SHP77 treated with DMSO at 0.1 percent for 48 hours (cell line): ENCODE measurements around the gene GEMIN8.

ENCODE experiments used
- DNase-seq: peaks from one replicate; lab custom pipeline; 2025; lab: John Stamatoyannopoulos, UW

Gene GEMIN8

GRCh38 chrX:14015941-14016340 is 13.8 kb downstream of the GEMIN8 start:
- DNase-seq = no peak

- no peak for DNase-seq
These were observed 14.4 kb downstream of the GEMIN8 start for GRCh38 chrX:14015294-14015693.

- DNase-seq = no peak
These were observed 15.2 kb downstream of the GEMIN8 start for GRCh38 chrX:14014526-14014925.

DNA sequence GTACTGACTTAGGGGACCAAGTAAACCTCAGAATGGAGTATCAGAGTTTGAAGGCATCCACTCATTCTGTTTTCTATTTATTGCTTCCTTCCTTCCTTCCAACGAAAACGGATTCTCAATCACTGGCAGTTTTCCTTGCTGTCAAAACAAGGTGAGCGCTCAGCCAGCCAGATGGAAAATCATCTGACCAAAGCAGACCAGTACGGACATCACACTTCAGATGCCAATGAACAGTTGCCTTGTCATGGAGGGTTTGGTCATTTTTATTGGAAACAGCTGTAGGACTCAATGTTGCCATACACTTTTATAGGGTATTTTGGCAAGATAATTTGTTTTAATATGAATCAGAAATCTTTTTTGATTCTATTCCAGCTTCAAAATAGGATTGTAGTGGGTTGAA is 16.6 kb downstream of the GEMIN8 start:
- no peak for DNase-seq

DNA sequence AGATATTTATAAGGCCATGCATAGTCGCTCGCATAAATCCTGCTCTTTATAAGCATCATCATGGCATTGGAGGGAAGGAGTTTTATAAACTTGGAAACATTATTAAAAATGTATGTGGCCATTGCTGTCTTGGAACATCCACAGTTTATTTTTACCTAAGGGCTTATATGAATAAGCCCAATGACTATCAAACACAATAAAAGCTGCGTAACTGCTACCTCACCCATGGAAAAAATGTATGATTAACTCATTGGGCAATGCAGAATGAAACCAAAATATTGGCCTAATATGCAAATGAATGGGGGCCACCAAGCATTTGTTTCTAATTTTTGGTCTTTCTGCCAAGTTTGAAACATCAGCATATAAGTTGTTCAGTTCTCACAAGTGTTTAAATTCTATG is 19.1 kb downstream of the GEMIN8 start:
- no peak for DNase-seq

DNA sequence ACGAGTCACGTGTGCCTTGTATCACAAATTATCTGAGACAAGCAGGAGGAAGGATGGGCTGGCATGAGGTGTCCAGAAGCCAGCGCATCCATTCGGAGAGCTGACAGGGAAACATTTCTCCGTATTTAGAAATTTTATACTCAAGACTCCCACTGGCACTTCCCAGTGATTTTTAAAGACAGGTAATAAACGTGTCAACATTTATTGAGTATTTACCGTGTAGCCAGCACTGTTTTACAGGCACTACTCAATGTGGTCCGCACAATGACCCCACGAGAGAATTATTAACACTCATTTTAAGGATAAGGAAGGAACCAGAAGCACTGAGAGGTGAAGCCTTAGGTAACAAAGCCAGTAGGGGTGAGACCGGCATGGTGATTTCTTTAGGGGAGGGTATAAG is 23.2 kb downstream of the GEMIN8 start:
- no peak for DNase-seq

DNA sequence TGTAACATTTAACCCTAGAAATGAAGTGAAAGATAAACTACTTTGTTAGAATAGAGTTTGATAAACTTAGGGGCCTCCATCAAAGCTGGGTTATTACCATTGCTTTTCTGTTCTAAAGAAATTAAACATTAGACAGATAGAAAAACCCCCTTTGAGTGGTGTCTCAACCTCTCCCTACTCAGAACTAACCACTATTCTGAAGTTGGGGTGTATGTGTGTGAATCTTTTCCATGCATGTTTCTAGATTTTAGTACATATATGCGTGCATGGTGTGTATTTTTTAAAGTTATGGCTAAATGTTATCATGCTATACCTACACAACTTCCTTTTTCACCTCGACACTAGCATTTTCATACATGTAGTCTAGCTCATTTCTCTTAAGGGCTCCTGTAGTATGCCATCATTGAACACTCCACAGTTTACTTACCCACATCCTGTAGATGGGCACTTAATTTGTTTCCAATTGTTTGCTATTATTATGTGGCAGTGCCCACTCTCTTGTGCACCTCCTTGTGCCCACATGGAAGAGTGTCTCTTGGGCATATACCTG is 25.7 kb downstream of the GEMIN8 start:
- no peak for DNase-seq

GRCh38 chrX:14003028-14003427 is 26.7 kb downstream of the GEMIN8 start:
- no peak for DNase-seq

GRCh38 chrX:13996650-13997049 is 33.0 kb downstream of the GEMIN8 start:
- DNase-seq = no peak

- no peak for DNase-seq
These were observed 35.1 kb downstream of the GEMIN8 start for GRCh38 chrX:13994536-13995080.

- DNase-seq = no peak
These were observed 35.6 kb downstream of the GEMIN8 start for GRCh38 chrX:13994104-13994503.

GRCh38 chrX:13990126-13990800 is 39.4 kb downstream of the GEMIN8 start:
- no peak for DNase-seq

GRCh38 chrX:13985697-13986435 is 43.8 kb downstream of the GEMIN8 start:
- no peak for DNase-seq

DNA sequence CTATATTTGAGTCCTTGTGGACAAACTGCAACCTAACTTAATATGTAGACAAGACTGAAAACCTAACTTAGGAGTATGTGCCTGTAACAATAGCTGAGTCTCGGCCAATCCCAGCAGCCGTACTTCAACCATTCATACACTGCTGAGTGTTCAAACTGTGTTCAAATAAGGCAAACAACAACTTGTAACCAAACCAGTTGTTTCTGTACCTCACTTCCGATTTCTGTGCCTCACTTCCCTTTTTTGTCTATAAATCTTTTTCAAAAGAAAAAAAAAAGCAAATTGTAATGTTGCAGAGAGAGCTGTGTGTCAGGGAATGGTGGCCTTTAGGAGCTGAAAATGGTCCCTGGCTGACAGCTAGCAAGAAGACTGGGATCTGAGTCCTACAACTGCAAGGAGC is 46.0 kb downstream of the GEMIN8 start:
- no peak for DNase-seq

DNA sequence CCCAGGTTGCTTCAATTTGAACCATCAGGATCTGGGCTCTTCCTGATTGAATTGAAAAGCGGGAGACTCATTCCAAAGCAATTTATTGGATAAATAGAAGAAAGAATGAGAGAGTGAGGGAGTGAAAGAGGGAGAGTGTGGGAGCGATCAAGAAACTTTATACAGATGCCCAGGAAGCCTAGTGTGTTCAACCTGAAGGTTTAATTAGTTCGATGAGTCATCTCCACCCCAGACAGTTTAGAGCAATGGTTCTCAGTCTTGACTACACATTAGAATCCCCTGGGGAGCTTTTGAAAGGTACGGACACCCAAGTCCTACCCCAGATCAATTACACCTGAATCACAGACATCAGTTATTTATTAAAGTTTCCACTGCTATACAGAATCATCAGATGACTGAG is 61.5 kb downstream of the GEMIN8 start:
- DNase-seq = no peak

DNA sequence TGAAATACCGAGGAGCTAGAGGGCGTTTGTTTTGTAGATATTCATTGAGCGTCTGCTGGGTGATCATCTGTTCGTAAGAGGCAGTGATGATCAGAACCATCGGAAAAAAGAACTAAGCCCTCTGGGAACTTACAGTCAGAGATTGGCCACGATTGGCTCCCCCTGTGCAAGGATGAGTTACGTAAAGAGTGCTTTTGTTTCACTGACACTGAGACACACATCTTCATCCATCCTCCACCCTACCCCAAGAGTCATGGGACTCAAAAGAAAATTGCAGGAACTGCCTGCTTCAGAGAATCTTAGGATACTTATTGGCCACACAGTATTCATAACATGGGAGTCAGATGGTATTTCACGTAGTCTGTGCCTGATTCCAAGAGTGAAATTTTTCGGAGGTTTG is 62.1 kb downstream of the GEMIN8 start:
- no peak for DNase-seq

DNA sequence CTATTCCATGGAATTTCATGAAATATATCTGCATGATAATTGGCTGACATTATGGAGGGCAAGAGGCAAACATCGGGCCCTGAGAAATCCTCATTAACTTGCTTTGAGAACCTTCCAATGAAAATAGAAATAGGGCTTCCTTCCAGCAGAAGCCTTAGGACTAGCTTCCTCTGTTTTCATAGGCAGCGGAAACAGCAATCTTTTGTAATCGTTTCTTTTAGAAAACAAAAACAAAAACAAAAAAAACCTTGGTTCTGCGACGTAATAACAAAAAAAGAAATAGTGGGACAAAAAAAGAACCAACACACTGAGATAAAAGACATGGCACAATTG is 62.9 kb downstream of the GEMIN8 start:
- DNase-seq = no peak

DNA sequence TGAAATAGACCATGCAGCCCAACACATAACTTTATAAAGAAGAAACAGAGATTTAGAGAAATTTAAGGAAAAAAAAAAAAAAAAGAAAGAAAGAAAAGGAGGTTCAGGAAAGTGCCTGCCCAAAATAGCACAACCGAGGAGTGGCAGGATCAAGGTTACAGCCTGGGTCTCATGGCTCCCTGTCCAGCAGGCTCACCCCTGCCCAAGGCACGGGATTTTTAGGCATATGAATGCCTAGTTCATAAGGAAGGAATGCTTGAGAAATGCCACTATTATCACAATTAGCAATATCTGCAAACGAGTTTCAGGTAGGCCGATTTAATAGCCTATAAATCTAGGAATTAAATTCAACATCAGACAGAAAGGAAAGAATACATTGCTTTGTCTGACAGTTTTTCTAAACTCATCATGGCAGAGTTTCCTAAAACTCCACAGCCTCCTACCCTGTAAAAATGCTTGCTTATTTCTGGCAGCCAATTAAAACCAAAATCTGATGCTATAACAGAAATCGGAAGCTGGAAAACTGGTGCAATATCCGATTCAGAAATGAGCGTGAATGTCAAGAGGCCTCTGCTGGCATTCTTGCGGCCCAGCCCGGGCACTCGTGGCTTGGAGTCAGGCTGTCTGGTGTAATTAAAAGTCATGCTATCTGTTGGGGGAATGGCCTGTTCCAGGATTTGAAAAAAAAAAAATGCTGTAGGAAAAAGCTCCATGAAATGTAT is 63.5 kb downstream of the GEMIN8 start:
- DNase-seq = no peak

- DNase-seq = no peak
These were observed 64.2 kb downstream of the GEMIN8 start for GRCh38 chrX:13965531-13965930.

DNA sequence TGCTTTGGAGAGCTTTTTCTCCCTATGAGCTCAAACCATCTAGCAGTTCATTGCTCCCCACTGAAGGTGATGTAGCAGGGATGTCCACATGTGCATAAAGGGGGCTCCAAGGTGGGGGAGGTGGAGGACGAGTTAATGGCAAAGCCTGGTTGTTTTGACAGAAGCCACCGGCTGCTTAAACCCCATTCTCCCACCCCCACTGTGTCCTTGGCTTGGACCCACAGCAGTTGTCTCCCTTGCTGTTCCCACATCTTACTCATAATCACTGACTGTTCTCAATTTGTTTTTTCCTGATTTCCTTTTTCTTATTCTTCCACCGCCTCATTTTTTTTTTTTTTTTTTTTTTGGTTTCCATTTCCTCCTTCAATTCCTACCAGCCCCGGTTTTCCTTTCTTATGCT is 72.7 kb downstream of the GEMIN8 start:
- DNase-seq = no peak
